Activated naive CD4-positive, alpha-beta T cell treated with anti-CD3 and anti-CD28 coated beads, Interleukin-2, amount 10 ng/mL, durations not matched to agents 5 hours and 36 hours (primary cell): Measurements from ENCODE around the gene TM7SF3. TPM values are rescaled to one million over a fixed set of nuclear protein-coding genes. Genes with fewer than 3 reads are reported as not detected.

ENCODE experiments used
- total RNA-seq, 2 experiments: library from RNA; stranded (reverse); gene quantifications; one replicate each; pipeline ENCODE4 v1.2.3, GENCODE V29; 2021

Gene TM7SF3, protein sequence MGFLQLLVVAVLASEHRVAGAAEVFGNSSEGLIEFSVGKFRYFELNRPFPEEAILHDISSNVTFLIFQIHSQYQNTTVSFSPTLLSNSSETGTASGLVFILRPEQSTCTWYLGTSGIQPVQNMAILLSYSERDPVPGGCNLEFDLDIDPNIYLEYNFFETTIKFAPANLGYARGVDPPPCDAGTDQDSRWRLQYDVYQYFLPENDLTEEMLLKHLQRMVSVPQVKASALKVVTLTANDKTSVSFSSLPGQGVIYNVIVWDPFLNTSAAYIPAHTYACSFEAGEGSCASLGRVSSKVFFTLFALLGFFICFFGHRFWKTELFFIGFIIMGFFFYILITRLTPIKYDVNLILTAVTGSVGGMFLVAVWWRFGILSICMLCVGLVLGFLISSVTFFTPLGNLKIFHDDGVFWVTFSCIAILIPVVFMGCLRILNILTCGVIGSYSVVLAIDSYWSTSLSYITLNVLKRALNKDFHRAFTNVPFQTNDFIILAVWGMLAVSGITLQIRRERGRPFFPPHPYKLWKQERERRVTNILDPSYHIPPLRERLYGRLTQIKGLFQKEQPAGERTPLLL
- total RNA-seq, result 10 to 100 TPM; 32.2 to 33.7 TPM

DNA sequence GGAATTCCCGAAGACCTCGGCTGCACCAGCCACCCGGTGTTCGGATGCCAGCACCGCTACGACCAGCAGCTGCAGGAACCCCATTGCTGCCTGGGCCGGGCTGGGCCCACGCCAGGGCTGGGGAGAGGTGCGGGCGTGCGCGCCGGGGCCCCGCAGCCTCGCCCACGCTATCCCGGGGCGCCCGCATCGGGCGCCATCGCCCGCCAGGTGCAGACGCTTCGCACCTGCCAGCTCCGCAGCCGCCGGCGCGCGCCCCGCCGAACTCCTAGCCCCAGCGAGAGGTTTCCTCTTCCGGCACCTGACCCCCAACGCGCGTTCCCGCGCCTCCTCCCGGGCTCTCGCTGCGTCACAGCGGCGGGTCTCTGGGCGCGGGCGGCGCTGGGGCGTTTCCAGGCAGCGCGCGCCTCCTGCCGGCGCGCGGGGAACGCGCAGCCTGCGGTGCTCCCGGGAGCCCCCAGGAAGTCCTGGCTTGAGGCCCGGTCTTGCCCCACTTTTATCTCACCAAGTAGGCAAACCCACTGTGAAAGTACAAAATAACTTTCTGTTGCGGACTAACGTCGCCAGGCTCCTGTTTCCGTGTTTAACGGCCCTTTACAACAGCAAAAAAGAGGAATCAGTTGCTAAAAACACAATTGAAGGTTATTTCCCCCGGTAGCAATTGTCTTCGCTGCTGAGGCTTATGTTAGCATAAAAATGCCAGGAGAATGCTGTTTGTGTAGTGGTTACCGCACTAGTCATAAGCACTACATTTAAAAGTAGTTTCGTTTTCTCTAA, at the start of gene TM7SF3:
TM7SF3 (minus strand) TSS at position 300 of the 774 bp plus-strand sequence; CDS start at position 84, 216 bp downstream.

GRCh38 chr12:26937863-26938700, 76.1 kb downstream of the TM7SF3 start, which contains the start of the genes FGFR1OP2 and INTS13:
TSS of gene FGFR1OP2 (plus strand) at chr12:26938470. CDS start at chr12:26954159, 15,689 bp downstream.
TSS of gene INTS13 (minus strand) at chr12:26937981. CDS start at chr12:26936803, 1,178 bp downstream.

Other genes starting within 250 kb of the TM7SF3 start
- gene ITPR2, start 181.2 kb downstream of the TM7SF3 start, total RNA-seq, result 10 to 100 TPM; 33.8 to 35.5 TPM
- gene INTS13, start 76.4 kb downstream of the TM7SF3 start, total RNA-seq, result 10 to 100 TPM; 44.7 to 48.2 TPM
- gene FGFR1OP2, start 75.9 kb downstream of the TM7SF3 start, total RNA-seq, result 10 to 100 TPM; 90.4 to 93.3 TPM
- 10 to 100 TPM; 31.9 to 37.1 TPM for gene MED21, start 8.2 kb upstream of the TM7SF3 start, total RNA-seq
- gene C12orf71, start 68.2 kb upstream of the TM7SF3 start, total RNA-seq, result not detected
- gene STK38L, start 229.9 kb upstream of the TM7SF3 start, total RNA-seq, result 10 to 100 TPM; 16.0 to 17.6 TPM